Measurements from ENCODE around the gene NR1H4. TPM values are rescaled to one million over a fixed set of nuclear protein-coding genes. Genes with fewer than 3 reads are reported as not detected.

The NR1H4 gene
- total and polyA plus RNA-seq, 2 of the 13 experiments (the other 11 are each of a cell fraction or from before 2014, with no cell fraction given): 27.3 to 114 TPM

DNA sequence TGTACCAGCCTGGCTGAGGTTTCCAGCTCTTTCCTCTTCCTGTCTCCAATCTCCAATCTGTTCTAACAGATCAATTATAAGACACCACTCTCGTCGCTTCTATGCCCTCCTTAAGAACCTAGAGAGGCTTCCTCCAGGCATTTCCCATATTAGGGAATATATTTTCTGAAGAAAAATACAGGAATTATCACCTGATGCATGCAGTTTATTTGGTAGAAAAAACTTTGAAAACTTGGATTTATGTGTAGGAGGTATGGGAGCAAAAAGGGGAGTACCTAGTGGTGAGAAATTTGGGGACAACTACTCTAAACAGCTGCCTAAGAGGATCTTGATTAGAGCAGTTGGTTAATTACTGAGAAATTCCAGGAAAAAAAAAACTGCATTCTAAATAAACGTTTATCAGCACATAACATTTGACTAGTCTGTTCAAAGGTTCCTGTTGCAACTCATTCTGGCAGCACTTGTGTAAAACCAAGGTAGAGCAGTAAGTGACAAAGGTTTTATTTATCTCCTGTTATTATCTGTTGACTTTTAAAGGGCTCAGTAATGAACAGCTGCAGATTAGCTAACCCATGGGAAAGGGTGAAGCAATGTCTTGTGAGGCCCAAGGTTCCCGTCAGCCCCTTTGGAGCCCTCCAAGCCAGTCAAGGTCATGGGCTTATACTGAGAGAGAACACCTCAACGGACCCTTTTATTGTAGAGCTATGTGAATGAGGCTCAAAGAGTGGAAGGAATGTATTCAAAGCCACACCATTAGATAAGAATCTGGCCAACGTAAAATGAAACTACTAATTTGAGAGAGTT lies 36.4 kb upstream of the NR1H4 start (continued):
- TF ChIP-seq, protein P1, sequence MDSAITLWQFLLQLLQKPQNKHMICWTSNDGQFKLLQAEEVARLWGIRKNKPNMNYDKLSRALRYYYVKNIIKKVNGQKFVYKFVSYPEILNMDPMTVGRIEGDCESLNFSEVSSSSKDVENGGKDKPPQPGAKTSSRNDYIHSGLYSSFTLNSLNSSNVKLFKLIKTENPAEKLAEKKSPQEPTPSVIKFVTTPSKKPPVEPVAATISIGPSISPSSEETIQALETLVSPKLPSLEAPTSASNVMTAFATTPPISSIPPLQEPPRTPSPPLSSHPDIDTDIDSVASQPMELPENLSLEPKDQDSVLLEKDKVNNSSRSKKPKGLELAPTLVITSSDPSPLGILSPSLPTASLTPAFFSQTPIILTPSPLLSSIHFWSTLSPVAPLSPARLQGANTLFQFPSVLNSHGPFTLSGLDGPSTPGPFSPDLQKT (CRISPR knock-in tag; IDR thresholded peaks at IDR 0.05; ENCODE audit: borderline replicate concordance): no peak
- TF ChIP-seq IRF2 (CRISPR knock-in tag; IDR thresholded peaks at IDR 0.05) (peak; percentile 91), RCOR2 (CRISPR knock-in tag; IDR thresholded peaks at IDR 0.05) (peak; percentile 93), KDM3A (CRISPR knock-in tag; IDR thresholded peaks at IDR 0.05; ENCODE audit: low read depth) (peak; percentile 70), ZNF441 (CRISPR knock-in tag; IDR thresholded peaks at IDR 0.05; ENCODE audit: borderline replicate concordance) (no peak), TAF1 (CRISPR knock-in tag; IDR thresholded peaks at IDR 0.05) (no peak), FOXA3 (CRISPR knock-in tag; IDR thresholded peaks at IDR 0.05) (peak; percentile 95), NCOA2 (CRISPR knock-in tag; IDR thresholded peaks at IDR 0.05) (peak; percentile 99), AGO2 (optimal IDR thresholded peaks at IDR 0.05; ENCODE audit: low read depth, low read length) (no peak), ZNF460 (CRISPR knock-in tag; IDR thresholded peaks at IDR 0.05; ENCODE audit: borderline replicate concordance) (no peak), NCOA5 (CRISPR knock-in tag; IDR thresholded peaks at IDR 0.05) (no peak), NPAS2 (CRISPR knock-in tag; IDR thresholded peaks at IDR 0.05; ENCODE audit: borderline replicate concordance) (no peak), RARG (CRISPR knock-in tag; IDR thresholded peaks at IDR 0.05; ENCODE audit: low read depth) (no peak), ZFAT (CRISPR knock-in tag; conservative IDR thresholded peaks at IDR 0.05) (no peak), ZMYM3 (CRISPR knock-in tag; IDR thresholded peaks at IDR 0.05) (peak; percentile 90), SUZ12 (IDR thresholded peaks at IDR 0.05; ENCODE audit: low read depth, low read length) (no peak), MIXL1 (CRISPR knock-in tag; IDR thresholded peaks at IDR 0.05) (peak; percentile 99), NR2F6 (IDR thresholded peaks at IDR 0.05) (peak; percentile 92), NR2F6 (CRISPR knock-in tag; IDR thresholded peaks at IDR 0.05) (peak; percentile 90), ATAD3A (CRISPR knock-in tag; IDR thresholded peaks at IDR 0.05) (no peak)
- TF ChIP-seq, protein P2, sequence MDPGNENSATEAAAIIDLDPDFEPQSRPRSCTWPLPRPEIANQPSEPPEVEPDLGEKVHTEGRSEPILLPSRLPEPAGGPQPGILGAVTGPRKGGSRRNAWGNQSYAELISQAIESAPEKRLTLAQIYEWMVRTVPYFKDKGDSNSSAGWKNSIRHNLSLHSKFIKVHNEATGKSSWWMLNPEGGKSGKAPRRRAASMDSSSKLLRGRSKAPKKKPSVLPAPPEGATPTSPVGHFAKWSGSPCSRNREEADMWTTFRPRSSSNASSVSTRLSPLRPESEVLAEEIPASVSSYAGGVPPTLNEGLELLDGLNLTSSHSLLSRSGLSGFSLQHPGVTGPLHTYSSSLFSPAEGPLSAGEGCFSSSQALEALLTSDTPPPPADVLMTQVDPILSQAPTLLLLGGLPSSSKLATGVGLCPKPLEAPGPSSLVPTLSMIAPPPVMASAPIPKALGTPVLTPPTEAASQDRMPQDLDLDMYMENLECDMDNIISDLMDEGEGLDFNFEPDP (CRISPR knock-in tag; conservative IDR thresholded peaks at IDR 0.05): no peak
- TF ChIP-seq, protein P3, sequence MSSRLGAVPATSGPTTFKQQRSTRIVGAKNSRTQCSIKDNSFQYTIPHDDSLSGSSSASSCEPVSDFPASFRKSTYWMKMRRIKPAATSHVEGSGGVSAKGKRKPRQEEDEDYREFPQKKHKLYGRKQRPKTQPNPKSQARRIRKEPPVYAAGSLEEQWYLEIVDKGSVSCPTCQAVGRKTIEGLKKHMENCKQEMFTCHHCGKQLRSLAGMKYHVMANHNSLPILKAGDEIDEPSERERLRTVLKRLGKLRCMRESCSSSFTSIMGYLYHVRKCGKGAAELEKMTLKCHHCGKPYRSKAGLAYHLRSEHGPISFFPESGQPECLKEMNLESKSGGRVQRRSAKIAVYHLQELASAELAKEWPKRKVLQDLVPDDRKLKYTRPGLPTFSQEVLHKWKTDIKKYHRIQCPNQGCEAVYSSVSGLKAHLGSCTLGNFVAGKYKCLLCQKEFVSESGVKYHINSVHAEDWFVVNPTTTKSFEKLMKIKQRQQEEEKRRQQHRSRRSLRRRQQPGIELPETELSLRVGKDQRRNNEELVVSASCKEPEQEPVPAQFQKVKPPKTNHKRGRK (CRISPR knock-in tag; IDR thresholded peaks at IDR 0.05): no peak
- TF ChIP-seq, protein P4, sequence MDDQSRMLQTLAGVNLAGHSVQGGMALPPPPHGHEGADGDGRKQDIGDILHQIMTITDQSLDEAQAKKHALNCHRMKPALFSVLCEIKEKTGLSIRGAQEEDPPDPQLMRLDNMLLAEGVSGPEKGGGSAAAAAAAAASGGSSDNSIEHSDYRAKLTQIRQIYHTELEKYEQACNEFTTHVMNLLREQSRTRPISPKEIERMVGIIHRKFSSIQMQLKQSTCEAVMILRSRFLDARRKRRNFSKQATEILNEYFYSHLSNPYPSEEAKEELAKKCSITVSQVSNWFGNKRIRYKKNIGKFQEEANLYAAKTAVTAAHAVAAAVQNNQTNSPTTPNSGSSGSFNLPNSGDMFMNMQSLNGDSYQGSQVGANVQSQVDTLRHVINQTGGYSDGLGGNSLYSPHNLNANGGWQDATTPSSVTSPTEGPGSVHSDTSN (CRISPR knock-in tag; IDR thresholded peaks at IDR 0.05; ENCODE audit: borderline replicate concordance): no peak
- TF ChIP-seq, protein P5, sequence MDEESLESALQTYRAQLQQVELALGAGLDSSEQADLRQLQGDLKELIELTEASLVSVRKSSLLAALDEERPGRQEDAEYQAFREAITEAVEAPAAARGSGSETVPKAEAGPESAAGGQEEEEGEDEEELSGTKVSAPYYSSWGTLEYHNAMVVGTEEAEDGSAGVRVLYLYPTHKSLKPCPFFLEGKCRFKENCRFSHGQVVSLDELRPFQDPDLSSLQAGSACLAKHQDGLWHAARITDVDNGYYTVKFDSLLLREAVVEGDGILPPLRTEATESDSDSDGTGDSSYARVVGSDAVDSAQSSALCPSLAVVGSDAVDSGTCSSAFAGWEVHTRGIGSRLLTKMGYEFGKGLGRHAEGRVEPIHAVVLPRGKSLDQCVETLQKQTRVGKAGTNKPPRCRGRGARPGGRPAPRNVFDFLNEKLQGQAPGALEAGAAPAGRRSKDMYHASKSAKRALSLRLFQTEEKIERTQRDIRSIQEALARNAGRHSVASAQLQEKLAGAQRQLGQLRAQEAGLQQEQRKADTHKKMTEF (CRISPR knock-in tag; IDR thresholded peaks at IDR 0.05): peak; percentile 99
- TF ChIP-seq, protein P6, sequence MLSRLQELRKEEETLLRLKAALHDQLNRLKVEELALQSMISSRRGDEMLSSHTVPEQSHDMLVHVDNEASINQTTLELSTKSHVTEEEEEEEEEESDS (CRISPR knock-in tag; IDR thresholded peaks at IDR 0.05; ENCODE audit: borderline replicate concordance): no peak
